ENCODE measurements around the gene RNU5D-1. TPM values are rescaled to one million over a fixed set of nuclear protein-coding genes. Genes with fewer than 3 reads are reported as not detected.
"Not testable (repeated sequence)": the region's sequence is repeated elsewhere in the genome, so short reads cannot be mapped to it uniquely, and the experiment has no call there.

The RNU5D-1 gene
- total and polyA plus RNA-seq, 10 donors = not detected

GRCh38 chr1:44701141-44701573 lies 29.8 kb downstream of the RNU5D-1 start:
- no peak for DNase-seq
- no peaks in the 10 kb centered on the region for H3K9me3 ChIP-seq
- H3K4me3 ChIP-seq = no peak overlapping the region
- H3K27ac ChIP-seq = no peak overlapping the region
- intact Hi-C loops (cut with DNase I; ENCODE audit: low total_unique reads) = no loop called here
- peaks cover 0 to 29% (median 25%) of the 10 kb centered on the region in 6 donors for H3K4me1 ChIP-seq
- 78 to 92% (median 86%) methylated on average over 7 of the region's 7 CpGs for WGBS, 5 donors
- H3K27me3 ChIP-seq (replicated peaks in 1 of 7) = no peaks in the 10 kb centered on the region
- H3K36me3 ChIP-seq = no peaks in the 10 kb centered on the region
- TF ChIP-seq POLR2AphosphoS5 (IDR thresholded peaks at IDR 0.05) (no peak), CTCF (IDR thresholded peaks at IDR 0.05 in 8 of 11, conservative IDR thresholded peaks at IDR 0.05 in 3 of 11) (no peak), POLR2A (IDR thresholded peaks at IDR 0.05) (no peak)

GRCh38 chr1:44700573-44700972 lies 30.4 kb downstream of the RNU5D-1 start:
- WGBS, 5 donors = 67 to 96% (median 91%) methylated on average over 1 of the region's 1 CpG
- H3K9me3 ChIP-seq = no peaks in the 10 kb centered on the region
- H3K36me3 ChIP-seq = no peaks in the 10 kb centered on the region
- H3K4me3 ChIP-seq = no peak overlapping the region
- H3K4me1 ChIP-seq = peaks cover 0 to 35% (median 28%) of the 10 kb centered on the region in 6 donors
- intact Hi-C loops (cut with DNase I; ENCODE audit: low total_unique reads) = no loop called here
- H3K27me3 ChIP-seq (replicated peaks in 1 of 7) = no peaks in the 10 kb centered on the region
- no peak overlapping the region for H3K27ac ChIP-seq
- DNase-seq = no peak
- TF ChIP-seq POLR2A (IDR thresholded peaks at IDR 0.05) (no peak), POLR2AphosphoS5 (IDR thresholded peaks at IDR 0.05) (no peak), CTCF (IDR thresholded peaks at IDR 0.05 in 8 of 11, conservative IDR thresholded peaks at IDR 0.05 in 3 of 11) (no peak)

GRCh38 chr1:44699375-44699774 lies 31.6 kb downstream of the RNU5D-1 start:
- H3K36me3 ChIP-seq; H3K27ac ChIP-seq; H3K9me3 ChIP-seq; H3K4me3 ChIP-seq; H3K27me3 ChIP-seq (replicated peaks in 1 of 7); intact Hi-C loops (cut with DNase I; ENCODE audit: low total_unique reads): not testable (repeated sequence)
- peak; percentile 29 for DNase-seq
- peaks cover 0 to 46% (median 31%) of the 10 kb centered on the region in 6 donors for H3K4me1 ChIP-seq
- WGBS, 5 donors = 89 to 97% (median 91%) methylated on average over 9 of the region's 9 CpGs

- WGBS, 5 donors = 51 to 77% (median 58%) methylated on average over 3 of the region's 3 CpGs
- H3K4me1 ChIP-seq = peaks cover 0 to 46% (median 31%) of the 10 kb centered on the region in 6 donors
These were observed 32.8 kb downstream of the RNU5D-1 start for GRCh38 chr1:44698138-44698537.

More at GRCh38 chr1:44698138-44698537, 32.8 kb downstream of the RNU5D-1 start:
- no peak overlapping the region for H3K4me3 ChIP-seq
- no peak for DNase-seq
- H3K36me3 ChIP-seq = no peaks in the 10 kb centered on the region
- TF ChIP-seq POLR2A (IDR thresholded peaks at IDR 0.05) = no peak
- TF ChIP-seq POLR2AphosphoS5 (IDR thresholded peaks at IDR 0.05) = no peak
- TF ChIP-seq CTCF (IDR thresholded peaks at IDR 0.05 in 8 of 11, conservative IDR thresholded peaks at IDR 0.05 in 3 of 11) = no peak
- H3K27ac ChIP-seq = peak overlapping the region in 4 of 8 donors; percentile 8 to 79 (median 38)
- H3K9me3 ChIP-seq = no peaks in the 10 kb centered on the region
- no peaks in the 10 kb centered on the region for H3K27me3 ChIP-seq (replicated peaks in 1 of 7)
- intact Hi-C loops (cut with DNase I; ENCODE audit: low total_unique reads) = no loop called here

Measured in spleen (tissue), 11 donors.